ENCODE measurements around the gene MEIOSIN. TPM values are rescaled to one million over a fixed set of nuclear protein-coding genes. Genes with fewer than 3 reads are reported as not detected.
A peak's percentile ranks its signal among the peaks of the same experiment; 100 is the strongest.

MEIOSIN gene
- total RNA-seq, 2 donors from 2014 or later, result not detected

DNA sequence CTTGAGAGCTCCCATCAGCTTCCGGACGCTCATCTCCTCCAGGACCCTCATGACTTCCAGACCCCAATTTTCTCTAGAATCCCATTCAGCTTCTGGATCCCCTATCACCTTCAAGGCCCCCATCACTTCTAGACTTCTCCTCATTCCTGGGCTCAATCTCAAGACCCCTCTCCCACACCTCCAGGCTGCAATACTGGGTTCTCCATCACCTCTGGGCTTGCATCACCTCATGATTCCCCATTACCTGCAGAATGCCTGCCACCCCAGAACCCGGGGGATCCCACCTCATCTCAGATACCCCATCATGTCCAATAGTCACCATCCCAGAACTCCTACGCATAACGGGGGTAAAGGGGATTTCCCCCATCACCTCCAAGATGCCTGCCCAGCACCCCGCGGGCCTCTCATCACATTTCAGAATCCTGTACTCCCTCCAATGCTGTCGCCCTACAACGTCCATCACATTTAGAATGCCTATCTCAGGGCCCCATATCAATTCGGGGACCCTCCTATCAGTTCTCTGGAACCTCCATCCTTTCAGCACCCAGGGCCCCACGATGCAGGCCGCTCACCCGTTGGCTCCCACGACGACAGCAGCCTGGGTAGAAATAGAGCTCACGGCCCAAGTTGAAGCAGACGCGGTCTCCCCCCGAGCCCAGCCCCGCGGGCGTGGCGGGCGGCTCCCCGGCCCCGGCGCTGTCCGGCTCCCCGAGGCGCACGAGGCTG, 58.7 kb downstream of the MEIOSIN start:
- H3K27ac ChIP-seq (ENCODE audit: low read depth, low read length), result no peak overlapping the region
- H3K4me1 ChIP-seq (ENCODE audit: control insufficient read depth, insufficient read depth, low read length), result no peaks in the 10 kb centered on the region

GRCh38 chr19:45792470-45793177, 59.4 kb downstream of the MEIOSIN start, which contains the start of gene DMWD:
TSS of gene DMWD (minus strand) at chr19:45792845. CDS start at chr19:45792756, 89 bp downstream.
- Histone ChIP-seq H3K4me3 (ENCODE audit: low read length) (peak within 1 kb of the TSS; percentile 99), H3K27me3 (ENCODE audit: control insufficient read depth, insufficient read depth, low read length, poor library complexity, severe bottlenecking) (no peaks in the 10 kb centered on the region), H3K27ac (ENCODE audit: low read depth, low read length) (peak within 1 kb of the TSS; percentile 7), H3K9ac (ENCODE audit: extremely low read depth, low read length, poor library complexity, severe bottlenecking) (peak within 1 kb of the TSS; percentile 77), H3K4me1 (ENCODE audit: control insufficient read depth, insufficient read depth, low read length) (no peaks in the 10 kb centered on the region), H3K36me3 (ENCODE audit: control insufficient read depth, insufficient read depth, low read length) (peaks cover 22% of the 10 kb centered on the region), H3K9me3 (ENCODE audit: control insufficient read depth, low read length) (no peaks in the 10 kb centered on the region)
- DNase-seq, result peak; percentile 100
- peaks cover 28% of the 10 kb centered on the region for H3K36me3 Mint-ChIP-seq (ENCODE audit: low read depth)
- no peaks in the 10 kb centered on the region for H3K9me3 Mint-ChIP-seq
- peaks cover 20% of the 10 kb centered on the region for H3K4me1 Mint-ChIP-seq
- peak within 1 kb of the TSS; percentile 89 for H3K27ac Mint-ChIP-seq
- H3K27me3 Mint-ChIP-seq (ENCODE audit: insufficient read depth), result peaks cover 5% of the 10 kb centered on the region
- peak within 1 kb of the TSS; percentile 93 for H3K4me3 Mint-ChIP-seq
- TF ChIP-seq, protein P1, sequence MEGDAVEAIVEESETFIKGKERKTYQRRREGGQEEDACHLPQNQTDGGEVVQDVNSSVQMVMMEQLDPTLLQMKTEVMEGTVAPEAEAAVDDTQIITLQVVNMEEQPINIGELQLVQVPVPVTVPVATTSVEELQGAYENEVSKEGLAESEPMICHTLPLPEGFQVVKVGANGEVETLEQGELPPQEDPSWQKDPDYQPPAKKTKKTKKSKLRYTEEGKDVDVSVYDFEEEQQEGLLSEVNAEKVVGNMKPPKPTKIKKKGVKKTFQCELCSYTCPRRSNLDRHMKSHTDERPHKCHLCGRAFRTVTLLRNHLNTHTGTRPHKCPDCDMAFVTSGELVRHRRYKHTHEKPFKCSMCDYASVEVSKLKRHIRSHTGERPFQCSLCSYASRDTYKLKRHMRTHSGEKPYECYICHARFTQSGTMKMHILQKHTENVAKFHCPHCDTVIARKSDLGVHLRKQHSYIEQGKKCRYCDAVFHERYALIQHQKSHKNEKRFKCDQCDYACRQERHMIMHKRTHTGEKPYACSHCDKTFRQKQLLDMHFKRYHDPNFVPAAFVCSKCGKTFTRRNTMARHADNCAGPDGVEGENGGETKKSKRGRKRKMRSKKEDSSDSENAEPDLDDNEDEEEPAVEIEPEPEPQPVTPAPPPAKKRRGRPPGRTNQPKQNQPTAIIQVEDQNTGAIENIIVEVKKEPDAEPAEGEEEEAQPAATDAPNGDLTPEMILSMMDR (conservative IDR thresholded peaks at IDR 0.05), result no peak
- WGBS, 2 experiments (ENCODE audit: insufficient coverage in 1 of 2, insufficient read length in 1 of 2), result 0% methylated on average over 20 to 86 of the region's 86 CpGs

More for the DNA sequence above, 58.7 kb downstream of the MEIOSIN start:
- H3K9me3 ChIP-seq (ENCODE audit: control insufficient read depth, low read length), result no peaks in the 10 kb centered on the region
- H3K4me3 ChIP-seq (ENCODE audit: low read length), result peak overlapping the region; percentile 99
- Mint-ChIP-seq H3K27ac (peak overlapping the region; percentile 83), H3K27me3 (ENCODE audit: insufficient read depth) (peaks cover 5% of the 10 kb centered on the region), H3K36me3 (ENCODE audit: low read depth) (peaks cover 35% of the 10 kb centered on the region), H3K4me3 (peak overlapping the region; percentile 93), H3K9me3 (no peaks in the 10 kb centered on the region), H3K4me1 (peaks cover 20% of the 10 kb centered on the region)
- H3K27me3 ChIP-seq (ENCODE audit: control insufficient read depth, insufficient read depth, low read length, poor library complexity, severe bottlenecking), result no peaks in the 10 kb centered on the region
- 11 to 12% methylated on average over 16 to 31 of the region's 31 CpGs for WGBS, 2 experiments (ENCODE audit: insufficient coverage in 1 of 2, insufficient read length in 1 of 2)
- H3K36me3 ChIP-seq (ENCODE audit: control insufficient read depth, insufficient read depth, low read length), result peaks cover 29% of the 10 kb centered on the region
- DNase-seq, result no peak
- TF ChIP-seq, protein P1 (conservative IDR thresholded peaks at IDR 0.05), result no peak
- H3K9ac ChIP-seq (ENCODE audit: extremely low read depth, low read length, poor library complexity, severe bottlenecking), result peak overlapping the region; percentile 77

DNA sequence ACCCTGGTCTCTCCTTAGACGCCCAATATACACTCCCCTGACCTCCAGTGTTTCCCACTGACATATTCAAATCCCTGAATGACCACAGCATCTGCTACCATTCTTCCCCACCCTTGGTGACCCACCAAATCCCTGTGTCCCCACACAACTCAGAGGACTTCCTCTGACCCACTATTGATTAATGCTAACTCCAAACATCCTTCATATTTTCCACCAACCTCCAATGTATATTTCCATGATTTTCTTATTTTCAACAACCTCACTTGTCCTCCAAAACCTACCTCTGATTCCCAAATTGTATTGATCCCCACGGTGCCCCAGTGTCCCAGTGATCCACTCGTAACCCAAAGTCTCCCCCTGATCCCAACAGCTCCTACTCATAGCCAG, 59.9 kb downstream of the MEIOSIN start:
- H3K9me3 ChIP-seq (ENCODE audit: control insufficient read depth, low read length), result no peaks in the 10 kb centered on the region
- TF ChIP-seq, protein P1 (conservative IDR thresholded peaks at IDR 0.05), result no peak
- H3K27ac ChIP-seq (ENCODE audit: low read depth, low read length), result peak overlapping the region; percentile 7
- Mint-ChIP-seq H3K4me1 (peaks cover 20% of the 10 kb centered on the region), H3K27ac (peak overlapping the region; percentile 89), H3K9me3 (no peaks in the 10 kb centered on the region), H3K36me3 (ENCODE audit: low read depth) (peaks cover 22% of the 10 kb centered on the region), H3K4me3 (peak overlapping the region; percentile 93), H3K27me3 (ENCODE audit: insufficient read depth) (peaks cover 5% of the 10 kb centered on the region)
- H3K9ac ChIP-seq (ENCODE audit: extremely low read depth, low read length, poor library complexity, severe bottlenecking), result no peak overlapping the region
- no peaks in the 10 kb centered on the region for H3K4me1 ChIP-seq (ENCODE audit: control insufficient read depth, insufficient read depth, low read length)
- peaks cover 21% of the 10 kb centered on the region for H3K36me3 ChIP-seq (ENCODE audit: control insufficient read depth, insufficient read depth, low read length)
- WGBS, 2 experiments (ENCODE audit: insufficient coverage in 1 of 2, insufficient read length in 1 of 2), result 62 to 64% methylated on average over 3 of the region's 3 CpGs
- H3K27me3 ChIP-seq (ENCODE audit: control insufficient read depth, insufficient read depth, low read length, poor library complexity, severe bottlenecking), result no peaks in the 10 kb centered on the region
- no peak overlapping the region for H3K4me3 ChIP-seq (ENCODE audit: low read length)
- DNase-seq, result no peak
